H1 (cell line): ENCODE data around the gene C1orf21. TPM values are rescaled to one million over a fixed set of nuclear protein-coding genes. Genes with fewer than 3 reads are reported as not detected.

Experiments
- CEBPB ChIP-seq: IDR thresholded peaks from 2 replicates; pipeline ENCODE4 v1.6.1; 2012; ENCODE audit warnings: low read depth, low read length
- CTBP2 ChIP-seq: IDR thresholded peaks from 2 replicates; pipeline ENCODE4 v1.7.0; 2011; ENCODE audit warnings: borderline replicate concordance, mild to moderate bottlenecking, moderate library complexity, mixed read lengths, low read length; ENCODE audit not compliant: insufficient read depth, insufficient read length
- MAFK ChIP-seq: IDR thresholded peaks from 2 replicates; pipeline ENCODE4 v1.6.1; 2012; ENCODE audit warnings: low read depth, mild to moderate bottlenecking, improper control_type of control experiment, low read length
- SIN3A ChIP-seq, 2 experiments: IDR thresholded peaks in 1 of 2; conservative IDR thresholded peaks in 1 of 2; 2 replicates each; pipeline ENCODE4 v1.6.1; 2011 to 2012; ENCODE audit warnings: low read length in 2 of 2, improper control_type of control experiment in 1 of 2, low read depth in 1 of 2, mild to moderate bottlenecking in 1 of 2
- polyA plus RNA-seq, 7 experiments: library from polyadenylated mRNA; depleted of rRNA in 3 of 7; stranded (reverse) in 5 of 7; unstranded in 2 of 7; fragments of >200 nt in 5 of 7; fragments of 200-250 nt in 2 of 7; gene quantifications; 1 replicate in 5 of 7; 2 replicates in 1 of 7; 4 replicates in 1 of 7; pipeline versions ENCODE4 v1.2.1 to v1.2.3, GENCODE V29; 2011 to 2013; ENCODE audit warnings: missing spikeins in 2 of 7, mixed read lengths in 2 of 7
- total RNA-seq: library from RNA; stranded (reverse); fragmentation: NEBNext Ultra II Directional; extraction: Animal tissue kit (Norgen Biotek cat#: 25700); gene quantifications from 2 replicates; pipeline ENCODE4 v1.2.1, GENCODE V29; 2021

Gene C1orf21
- total and polyA plus RNA-seq, 2 of the 8 experiments (the other 6 are each of a cell fraction or from before 2014, with no cell fraction given) = 16.6 to 51.0 TPM

DNA sequence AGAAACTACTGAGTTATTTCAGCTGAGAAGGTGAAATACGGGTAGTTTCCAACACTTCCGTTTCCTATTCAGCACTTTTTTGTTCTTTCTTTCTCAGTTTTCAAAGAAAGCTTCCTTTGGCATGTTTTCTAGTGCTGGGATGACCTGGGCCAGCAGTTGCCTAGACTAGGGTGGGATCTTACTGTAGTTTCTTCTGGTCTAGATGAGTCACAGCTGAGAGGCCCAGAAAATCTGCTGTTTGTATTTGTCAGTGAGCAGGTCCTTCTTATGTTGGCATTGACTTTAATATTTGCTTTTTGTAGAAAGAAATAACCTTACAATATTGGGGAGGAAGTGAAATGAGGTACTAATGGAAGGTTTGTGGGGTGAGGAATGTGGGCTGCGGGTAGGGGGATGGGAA, 22.2 kb downstream of the C1orf21 start (continued):
- no peak for TF ChIP-seq SIN3A (conservative IDR thresholded peaks at IDR 0.05 in 1 of 2, IDR thresholded peaks at IDR 0.05 in 1 of 2; ENCODE audit: low read depth in 1 of 2, low read length in 2 of 2)
- no peak for TF ChIP-seq MAFK
- no peak for TF ChIP-seq CTBP2
- no peak for TF ChIP-seq CEBPB
